Ramos (cell line): ENCODE measurements around the gene PEBP1.

Source experiments
- in situ Hi-C: fragments of 300-500 bp; cut with MboI; formaldehyde crosslinking; loops from one replicate; pipeline ENCODE4 v1.14.3; 2022; ENCODE audit warnings: low sequenced_read_pairs; ENCODE audit not compliant: unreplicated experiment

PEBP1 gene

DNA sequence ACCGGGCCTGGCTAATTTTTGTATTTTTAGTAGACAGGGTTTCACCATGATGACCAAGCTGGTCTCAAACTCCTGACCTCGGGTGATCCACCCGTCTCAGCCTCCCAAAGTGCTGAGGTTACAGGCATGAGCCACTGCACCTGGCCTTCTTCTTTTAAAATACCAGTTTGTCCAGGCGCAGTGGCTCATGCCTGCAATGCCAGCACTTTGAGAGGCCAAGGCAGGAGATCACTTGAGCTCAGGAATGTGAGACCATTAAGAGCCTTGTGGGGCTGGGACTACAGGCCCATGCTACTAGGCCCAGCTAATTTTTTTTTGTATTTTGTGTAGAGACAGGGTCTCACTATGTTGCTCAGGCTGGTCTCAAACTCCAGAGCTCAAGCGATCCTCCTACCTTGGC, 8.1 kb upstream of the PEBP1 start:
- in situ Hi-C loops: loop anchor here (10.0 kb wide), 1 partner anchor 247 kb away; the partner anchor contains the start of genes SUDS3 and TAOK3

DNA sequence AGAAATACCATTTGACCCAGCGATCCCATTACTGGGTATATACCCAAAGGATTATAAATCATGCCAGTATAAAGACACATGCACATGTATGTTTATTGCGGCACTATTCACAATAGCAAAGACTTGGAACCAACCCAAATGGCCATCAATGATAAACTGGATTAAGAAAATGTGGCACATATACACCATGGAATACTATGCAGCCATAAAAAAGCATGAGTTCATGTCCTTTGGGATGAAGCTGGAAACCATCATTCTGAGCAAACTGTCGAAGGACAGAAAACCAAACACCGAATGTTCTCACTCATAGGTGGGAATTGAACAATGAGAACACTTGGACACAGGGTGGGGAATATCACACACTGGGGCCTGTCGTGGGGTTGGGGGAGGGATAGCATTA, 6.5 kb upstream of the PEBP1 start:
- in situ Hi-C loops: loop anchor here (10.0 kb wide), 1 partner anchor 245 kb away; the partner anchor contains the start of genes SUDS3 and TAOK3

DNA sequence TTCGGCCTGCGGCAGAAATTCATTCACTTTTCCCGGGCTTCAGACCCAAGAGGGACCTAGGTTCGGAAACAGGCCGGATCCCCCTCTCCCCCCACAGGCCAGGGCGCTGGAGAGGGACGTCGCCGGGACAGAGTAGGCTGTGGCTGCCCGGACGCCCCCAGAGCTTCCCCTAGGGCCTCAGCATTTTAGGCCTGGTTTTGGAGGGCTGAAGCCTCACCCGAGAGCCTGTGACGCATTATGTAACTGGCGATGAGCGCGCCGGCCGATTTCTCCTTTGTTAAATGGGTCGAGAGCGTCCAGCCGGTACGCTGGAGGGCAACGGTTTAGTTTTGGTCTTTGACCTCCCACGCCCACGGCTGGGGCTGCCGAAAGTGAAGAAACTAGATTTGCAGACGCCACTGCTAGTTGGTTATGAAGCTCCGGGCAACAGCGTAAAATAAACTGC, 657 bp downstream of the PEBP1 start:
- in situ Hi-C loops: no loop called here

DNA sequence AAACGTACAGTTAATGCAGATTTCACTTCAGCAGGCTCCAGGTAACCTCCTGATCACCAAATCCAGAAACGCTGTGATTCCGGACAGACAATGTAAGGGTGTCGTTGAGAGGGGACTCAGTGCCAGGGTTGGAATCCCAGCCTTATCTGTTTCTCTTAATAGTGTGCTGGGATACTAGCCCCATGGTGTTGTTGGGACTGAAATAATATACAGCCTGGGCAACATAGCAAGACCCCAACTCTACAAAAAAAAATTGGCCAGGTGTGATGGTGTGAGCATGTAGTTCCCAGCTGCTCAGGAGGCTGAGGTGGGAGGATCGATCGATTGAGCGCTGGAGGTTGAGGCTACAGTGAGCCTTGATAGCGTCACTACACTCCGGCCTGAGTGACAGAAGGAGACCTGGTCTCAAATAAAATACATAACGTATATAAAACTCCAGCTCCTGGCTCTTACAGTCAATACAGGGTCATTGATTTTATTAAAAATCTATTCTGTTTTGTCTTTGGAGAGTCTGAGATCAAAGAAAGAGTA, 1.3 kb downstream of the PEBP1 start:
- in situ Hi-C loops: no loop called here

DNA sequence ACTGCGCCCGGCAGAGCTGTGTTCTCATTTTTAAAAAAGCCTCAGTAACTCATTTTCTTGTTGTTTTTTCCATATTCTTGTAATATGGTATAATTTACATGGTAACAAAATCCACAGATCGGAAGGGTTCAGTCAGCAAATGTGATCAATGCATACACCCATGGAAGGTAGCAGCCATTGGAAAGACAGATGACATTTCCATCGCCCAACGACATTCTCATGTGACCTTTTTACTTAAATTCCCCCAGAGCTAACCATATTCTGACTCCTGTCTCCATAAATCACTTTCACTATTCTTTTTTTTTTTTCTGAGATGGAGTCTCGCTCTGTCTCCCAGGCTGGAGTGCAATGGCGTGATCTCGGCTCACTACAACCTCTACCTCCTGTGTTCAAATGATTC, 4.9 kb downstream of the PEBP1 start:
- in situ Hi-C loops: no loop called here

DNA sequence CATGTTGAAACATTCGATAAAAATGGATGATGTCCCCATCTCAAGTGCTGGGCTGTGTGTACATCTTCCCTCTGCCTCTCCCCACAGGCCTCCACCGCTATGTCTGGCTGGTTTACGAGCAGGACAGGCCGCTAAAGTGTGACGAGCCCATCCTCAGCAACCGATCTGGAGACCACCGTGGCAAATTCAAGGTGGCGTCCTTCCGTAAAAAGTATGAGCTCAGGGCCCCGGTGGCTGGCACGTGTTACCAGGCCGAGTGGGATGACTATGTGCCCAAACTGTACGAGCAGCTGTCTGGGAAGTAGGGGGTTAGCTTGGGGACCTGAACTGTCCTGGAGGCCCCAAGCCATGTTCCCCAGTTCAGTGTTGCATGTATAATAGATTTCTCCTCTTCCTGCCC, 8.6 kb downstream of the PEBP1 start:
- in situ Hi-C loops: no loop called here

DNA sequence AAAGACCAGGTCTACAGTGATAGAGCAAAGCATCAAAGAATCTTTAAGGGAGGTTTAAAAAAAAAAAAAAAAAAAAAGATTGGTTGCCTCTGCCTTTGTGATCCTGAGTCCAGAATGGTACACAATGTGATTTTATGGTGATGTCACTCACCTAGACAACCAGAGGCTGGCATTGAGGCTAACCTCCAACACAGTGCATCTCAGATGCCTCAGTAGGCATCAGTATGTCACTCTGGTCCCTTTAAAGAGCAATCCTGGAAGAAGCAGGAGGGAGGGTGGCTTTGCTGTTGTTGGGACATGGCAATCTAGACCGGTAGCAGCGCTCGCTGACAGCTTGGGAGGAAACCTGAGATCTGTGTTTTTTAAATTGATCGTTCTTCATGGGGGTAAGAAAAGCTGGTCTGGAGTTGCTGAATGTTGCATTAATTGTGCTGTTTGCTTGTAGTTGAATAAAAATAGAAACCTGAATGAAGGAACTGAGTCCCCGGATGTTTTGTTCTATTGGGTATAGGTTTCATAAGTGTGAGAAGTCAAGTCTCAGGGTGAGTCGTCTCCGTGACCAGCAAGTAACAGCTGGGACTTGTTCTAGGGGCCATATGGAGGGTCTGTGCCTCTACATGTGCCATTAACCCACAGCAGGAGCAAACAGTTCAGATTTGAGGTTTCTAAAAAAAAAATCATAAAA, 9.3 kb downstream of the PEBP1 start:
- in situ Hi-C loops: no loop called here

DNA sequence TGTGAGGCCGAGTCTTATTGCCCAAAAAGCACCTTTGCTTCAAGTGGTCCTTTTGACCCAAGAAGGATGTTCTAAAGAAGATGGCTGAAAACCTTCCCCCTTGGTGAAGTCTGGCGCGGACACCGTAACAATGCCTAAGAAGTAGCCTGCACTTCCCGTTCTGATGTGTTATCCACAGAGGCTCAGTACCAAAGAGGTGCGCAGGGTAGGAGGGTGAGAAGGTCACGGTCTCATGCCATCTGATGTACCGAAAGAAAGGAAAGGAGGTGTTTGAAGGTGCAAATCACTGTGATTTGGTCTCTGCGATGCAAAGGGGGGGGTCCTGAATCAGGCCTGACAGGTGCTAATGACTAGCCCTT, 9.9 kb downstream of the PEBP1 start:
- in situ Hi-C loops: no loop called here

DNA sequence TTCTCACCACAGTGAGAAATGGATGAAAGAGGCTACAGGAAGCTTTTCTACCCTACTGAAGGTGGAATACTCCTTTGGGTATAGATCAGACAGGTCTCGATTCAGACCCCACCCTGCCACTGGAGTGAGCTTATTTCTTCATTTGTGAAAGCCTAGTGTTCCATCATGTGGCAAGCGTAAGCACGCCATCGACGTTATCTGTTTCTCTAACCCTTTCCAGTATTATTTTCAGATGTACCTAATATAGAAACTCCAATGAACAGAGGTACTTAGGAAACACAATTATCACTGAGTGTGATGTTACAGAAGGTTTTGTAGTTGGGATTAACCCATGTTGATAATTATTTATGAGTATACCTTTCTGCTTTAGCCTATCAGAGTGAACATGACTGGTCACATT, 12.4 kb downstream of the PEBP1 start:
- in situ Hi-C loops: no loop called here

DNA sequence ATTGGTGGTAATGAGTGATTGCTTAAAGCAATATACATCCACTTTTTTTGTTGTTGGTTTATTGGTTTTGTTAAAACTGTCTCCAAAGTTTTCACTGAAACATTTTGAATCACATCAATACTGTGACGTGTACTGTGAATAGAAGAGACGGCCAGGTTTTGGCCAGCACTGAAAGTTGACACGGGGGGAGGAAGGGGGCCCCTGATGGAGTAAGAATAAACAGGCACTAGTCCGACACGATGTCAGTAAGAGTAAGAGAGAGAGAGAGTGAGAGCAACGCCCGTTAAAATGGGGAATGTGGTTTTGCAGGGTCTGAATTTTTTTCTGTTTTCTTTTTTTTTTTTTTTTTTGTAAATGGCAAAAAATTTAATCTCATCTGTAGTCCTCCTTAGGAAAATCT, 14.7 kb downstream of the PEBP1 start:
- in situ Hi-C loops: no loop called here

DNA sequence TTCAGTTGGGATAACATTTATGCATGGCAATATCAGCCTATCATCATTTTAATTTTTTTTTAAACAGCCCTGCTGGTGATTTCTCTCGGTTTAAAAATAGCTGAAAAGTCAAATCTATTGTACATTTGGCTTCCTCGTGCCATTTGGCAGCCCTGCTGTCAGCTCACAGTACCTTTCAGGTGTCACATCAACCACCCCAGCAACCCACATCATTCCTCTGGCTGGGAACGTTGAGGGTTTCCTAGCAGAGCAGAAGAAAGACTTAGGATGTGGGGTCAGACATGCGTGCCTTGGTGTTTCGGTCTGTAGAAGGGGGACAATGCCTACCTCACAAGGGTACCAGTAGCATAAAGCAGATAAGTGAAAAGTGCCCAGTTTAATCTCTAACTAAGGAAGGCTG, 15.8 kb downstream of the PEBP1 start:
- in situ Hi-C loops: no loop called here

DNA sequence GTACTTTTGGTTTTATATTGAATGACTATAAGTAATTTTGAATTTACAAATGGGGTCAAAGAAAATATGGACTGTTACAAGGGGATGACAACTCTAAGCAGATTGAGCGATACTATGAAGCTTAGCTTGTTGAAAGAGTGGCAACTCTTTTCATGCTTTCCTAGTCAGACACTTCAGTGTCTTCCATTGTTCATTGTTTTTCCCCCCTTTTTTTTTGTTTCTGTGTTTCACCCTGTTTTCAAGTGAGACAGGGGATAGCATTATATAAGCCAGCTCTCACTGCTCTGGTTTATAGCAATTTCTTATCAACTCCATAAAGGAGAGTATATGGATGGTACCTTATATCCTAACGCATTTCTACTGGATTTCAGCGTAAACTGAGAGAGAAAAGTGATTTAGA, 24.6 kb downstream of the PEBP1 start:
- in situ Hi-C loops: no loop called here

DNA sequence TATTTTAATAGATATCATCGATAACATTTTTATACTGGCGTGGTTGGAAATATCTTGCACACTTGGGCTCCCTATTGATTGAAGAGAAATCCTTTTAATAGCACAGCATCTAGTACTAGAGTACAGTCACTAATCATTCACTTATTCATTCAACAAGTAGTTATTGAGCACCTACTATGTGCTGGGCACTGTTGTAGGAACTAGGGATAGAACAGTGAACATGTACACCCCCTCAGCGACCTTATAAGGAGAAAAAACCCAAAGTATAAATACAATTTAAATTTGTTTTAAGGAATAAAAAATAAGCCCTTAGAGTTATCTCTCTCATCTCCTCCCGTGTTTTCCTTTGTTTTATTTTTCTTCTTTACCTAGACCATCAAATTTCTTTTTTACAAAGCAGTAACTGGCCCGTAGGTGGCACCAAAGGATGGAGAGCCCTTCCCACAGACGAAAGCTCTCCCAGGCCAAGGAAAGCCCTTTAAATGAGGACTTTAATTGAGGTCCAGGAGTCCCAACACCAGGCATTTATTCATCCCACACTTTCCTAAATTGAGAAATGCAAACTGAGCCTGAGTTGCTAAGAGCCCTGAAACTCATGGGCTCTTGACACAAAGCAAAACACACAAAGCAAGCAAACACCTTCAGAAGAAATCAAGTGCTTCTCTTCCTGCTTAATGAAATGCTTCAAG, 29.0 kb downstream of the PEBP1 start:
- in situ Hi-C loops: no loop called here

DNA sequence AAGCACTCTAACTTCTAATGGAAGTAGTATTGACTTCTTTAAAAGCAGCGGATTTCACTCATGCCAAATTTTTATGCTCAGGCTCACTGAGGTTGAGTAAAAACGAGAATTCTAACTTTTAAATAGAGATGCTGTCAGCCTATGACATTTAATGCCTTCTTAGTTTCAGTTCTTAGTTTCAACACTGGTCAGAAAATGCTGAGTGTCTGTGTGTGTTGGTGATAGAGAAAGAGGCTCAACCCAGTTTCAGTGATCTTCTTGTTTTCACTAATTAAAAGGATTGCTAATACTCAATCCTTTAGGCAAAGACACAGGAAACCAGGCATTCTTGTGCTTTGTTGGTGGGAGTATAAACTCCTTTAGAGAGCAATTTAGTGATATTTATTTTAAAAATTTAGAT, 31.0 kb downstream of the PEBP1 start:
- in situ Hi-C loops: no loop called here

DNA sequence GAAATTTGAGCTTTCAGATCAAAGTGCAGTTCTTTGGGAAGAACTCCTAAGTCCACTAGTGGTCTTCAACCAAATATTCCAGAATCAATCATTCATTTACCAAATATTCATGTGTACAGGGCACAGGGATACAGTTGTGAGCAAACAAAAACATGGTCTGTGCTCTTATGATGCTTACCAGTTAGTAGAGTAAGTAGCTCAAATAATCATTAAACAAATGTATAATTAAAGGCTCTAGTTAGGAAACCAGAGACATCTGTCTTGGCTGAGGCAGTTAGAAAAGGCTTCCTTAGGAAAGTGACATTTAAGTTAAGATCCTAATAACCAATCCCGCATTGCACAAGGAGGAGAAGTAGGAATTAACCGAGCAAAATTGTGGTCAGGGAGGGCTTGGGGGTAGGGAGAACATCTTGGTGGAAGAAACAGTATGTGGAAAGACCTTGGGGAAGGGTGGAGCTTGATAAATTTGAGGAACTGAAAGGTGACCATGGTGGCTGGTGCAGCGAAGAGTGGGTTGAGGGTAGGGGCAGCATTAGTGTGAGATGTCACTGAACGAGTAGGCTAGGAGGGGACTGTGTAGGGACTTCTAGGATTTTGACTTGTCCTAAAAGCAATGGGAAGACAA, 40.0 kb downstream of the PEBP1 start:
- in situ Hi-C loops: no loop called here

DNA sequence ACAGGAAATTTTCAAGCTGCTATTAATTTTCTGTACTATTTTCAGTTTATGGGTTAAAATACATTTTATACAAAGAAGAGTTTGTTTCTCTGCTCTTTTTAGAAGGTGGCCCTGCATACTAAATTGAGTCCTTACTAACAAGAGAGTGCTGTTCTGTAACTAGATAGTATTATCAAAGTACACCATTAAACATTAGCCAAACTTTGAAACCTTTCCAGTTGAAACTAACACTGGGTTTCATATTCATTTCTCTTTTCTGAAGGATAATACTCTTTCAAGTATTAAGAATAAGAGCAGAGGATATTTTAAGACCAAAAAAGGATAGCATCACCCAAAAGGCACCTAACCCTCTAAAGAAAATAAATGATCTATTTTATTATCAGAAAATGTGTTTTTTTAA, 47.2 kb downstream of the PEBP1 start:
- in situ Hi-C loops: loop anchor here (5.0 kb wide), 1 partner anchor 189 kb away; the partner anchor contains the start of gene TAOK3

DNA sequence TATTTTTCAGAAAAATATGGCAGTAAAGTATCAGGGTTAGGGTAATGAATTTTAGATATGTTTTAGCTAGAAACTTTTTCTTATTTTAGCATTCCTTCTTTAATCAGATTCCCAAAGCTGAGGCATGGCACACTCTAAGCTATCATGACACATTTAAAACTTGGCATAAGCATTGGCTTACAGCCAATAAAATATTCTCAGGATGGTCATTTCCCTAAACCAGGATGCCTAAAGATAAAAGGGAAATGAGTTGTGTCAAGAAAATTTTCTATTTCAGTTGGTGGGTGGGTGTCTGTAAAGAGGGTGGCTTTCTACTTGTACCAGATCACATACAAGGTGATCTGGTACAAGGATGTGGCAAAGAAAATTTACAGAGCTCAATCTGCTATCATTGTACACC, 47.8 kb downstream of the PEBP1 start:
- in situ Hi-C loops: loop anchor here (5.0 kb wide), 1 partner anchor 189 kb away; the partner anchor contains the start of gene TAOK3

DNA sequence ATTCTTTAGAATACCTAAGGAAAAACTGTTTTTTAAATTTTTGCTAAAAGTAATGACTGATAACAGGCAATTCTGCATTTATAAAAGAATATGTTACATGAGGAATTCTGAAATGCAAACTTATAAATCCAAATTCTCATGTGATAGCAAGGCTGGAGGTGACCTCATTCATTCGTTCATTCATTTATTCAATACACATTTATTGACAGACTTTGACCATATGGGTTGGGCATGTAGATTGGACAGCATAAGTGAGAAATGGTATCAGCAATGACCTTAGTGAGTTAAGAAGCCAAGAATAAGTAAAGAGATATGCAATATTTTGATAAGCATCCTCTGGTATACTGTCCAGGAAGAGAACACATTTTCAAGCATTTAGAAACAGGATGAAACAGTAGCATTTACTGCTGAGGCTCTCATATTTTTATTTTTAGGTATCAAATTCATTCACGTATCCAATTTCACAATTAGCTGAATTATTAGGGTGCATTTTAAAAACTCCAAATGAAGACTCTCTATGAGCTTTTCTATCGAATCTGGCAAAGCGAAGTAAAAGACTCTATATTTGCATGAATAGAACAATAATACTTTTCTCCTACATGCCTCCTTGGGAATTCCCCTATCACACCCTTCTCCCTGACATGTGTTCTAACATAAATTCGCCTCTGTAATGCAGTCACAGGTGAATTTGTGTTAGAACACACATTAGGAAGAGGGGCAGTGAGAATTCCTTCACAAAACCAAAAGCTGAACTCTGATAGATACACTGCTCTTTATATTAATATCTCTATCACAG, 49.9 kb downstream of the PEBP1 start:
- in situ Hi-C loops: no loop called here

DNA sequence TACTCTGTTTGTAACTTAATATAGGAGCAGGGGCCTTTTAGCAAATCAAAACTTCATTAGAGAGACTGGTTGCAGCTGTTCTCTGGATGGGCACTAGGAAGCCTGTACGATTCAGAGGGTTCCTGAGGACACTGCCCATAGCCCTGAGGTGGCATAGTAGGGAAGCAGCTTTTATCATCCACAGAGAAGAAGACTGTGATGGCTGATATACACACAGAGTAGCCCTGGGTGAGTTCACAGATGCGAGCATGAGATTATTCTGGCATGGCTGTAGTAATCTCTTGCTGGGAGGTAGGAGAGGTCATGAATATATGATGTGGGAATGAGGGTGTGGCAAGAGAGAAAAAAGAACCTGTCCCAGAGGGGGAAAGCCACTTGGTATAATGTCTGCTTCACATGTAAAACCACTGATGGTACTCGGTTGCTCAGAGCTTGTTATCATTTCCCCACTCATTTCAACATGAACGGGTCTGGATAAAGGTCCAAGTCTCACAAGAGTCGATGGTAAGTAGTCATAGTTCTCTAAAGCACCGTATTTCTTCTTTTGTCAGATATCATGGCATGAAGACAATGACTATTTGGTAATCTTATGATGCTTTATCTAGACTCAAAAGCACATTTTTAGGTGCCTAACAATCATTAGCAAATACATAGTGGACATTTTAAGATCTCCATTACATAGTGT, 52.0 kb downstream of the PEBP1 start:
- in situ Hi-C loops: no loop called here
